GM19035 (cell line): ENCODE data around the gene PUS7.
A peak's percentile ranks its signal among the peaks of the same experiment; 100 is the strongest.
"Not testable (repeated sequence)": the region's sequence is repeated elsewhere in the genome, so short reads cannot be mapped to it uniquely, and the experiment has no call there.

Experiments used
- ATAC-seq: cut with Tn5 transposase; IDR thresholded peaks from one replicate; pipeline ENCODE4 v1.9.1; 2021; ENCODE audit not compliant: unreplicated experiment

Gene PUS7

GRCh38 chr7:105450177-105450861, 71.8 kb downstream of the PUS7 start:
- no peak for ATAC-seq

GRCh38 chr7:105448181-105448580, 73.9 kb downstream of the PUS7 start:
- ATAC-seq: peak; percentile 79

GRCh38 chr7:105444342-105444987, 77.6 kb downstream of the PUS7 start:
- no peak for ATAC-seq

GRCh38 chr7:105442214-105442613, 79.9 kb downstream of the PUS7 start:
- not testable (repeated sequence) for ATAC-seq

GRCh38 chr7:105439174-105439893, 82.7 kb downstream of the PUS7 start:
- no peak for ATAC-seq

- ATAC-seq: no peak
These were observed 83.3 kb downstream of the PUS7 start for GRCh38 chr7:105438847-105439173.

GRCh38 chr7:105438254-105438653, 83.8 kb downstream of the PUS7 start:
- ATAC-seq: no peak

- not testable (repeated sequence) for ATAC-seq
These were observed 84.7 kb downstream of the PUS7 start for GRCh38 chr7:105437356-105437755.

- ATAC-seq: no peak
These were observed 92.1 kb downstream of the PUS7 start for GRCh38 chr7:105429746-105430612.

- ATAC-seq: no peak
These were observed 95.4 kb downstream of the PUS7 start for GRCh38 chr7:105426606-105427146.

- ATAC-seq: no peak
These were observed 98.1 kb downstream of the PUS7 start for GRCh38 chr7:105423987-105424386.

GRCh38 chr7:105413887-105414437, 108.1 kb downstream of the PUS7 start:
- ATAC-seq: no peak

GRCh38 chr7:105410774-105411173, 111.3 kb downstream of the PUS7 start:
- not testable (repeated sequence) for ATAC-seq

- not testable (repeated sequence) for ATAC-seq
These were observed 112.3 kb downstream of the PUS7 start for GRCh38 chr7:105409775-105410174.

- no peak for ATAC-seq
These were observed 113.2 kb downstream of the PUS7 start for GRCh38 chr7:105408791-105409410.
